GM23338 (cell line): ENCODE data around the gene NAA80. TPM values are rescaled to one million over a fixed set of nuclear protein-coding genes. Genes with fewer than 3 reads are reported as not detected.

Experiments
- ATAC-seq: fragments of 200-7000 bp; cut with Tn5 transposase; 3 replicates; pipeline ENCODE4 v1.9.1; 2020
- DNase-seq: peaks from one replicate; pipeline ENCODE4 v3.0.0-alpha.2; 2015; ENCODE audit warnings: low spot score
- H2AFZ ChIP-seq: fragments of 200-600 bp; sonication (generic); 2 replicates; pipeline ENCODE4 v1.8.0; 2016; ENCODE audit warnings: antibody characterized with exemption, mild to moderate bottlenecking, moderate library complexity
- H3F3A ChIP-seq: fragments of 200-600 bp; sonication (generic); replicated peaks from 2 replicates; pipeline ENCODE4 v1.8.0; 2017; ENCODE audit warnings: antibody characterized with exemption, mixed run types, low read depth
- H3K27ac ChIP-seq: fragments of 200-600 bp; sonication (generic); 2 replicates; pipeline ENCODE4 v1.6.1; 2016; ENCODE audit warnings: low read depth
- H3K27me3 ChIP-seq: fragments of 200-600 bp; sonication (generic); 2 replicates; pipeline ENCODE4 v1.8.0; 2016; ENCODE audit warnings: mild to moderate bottlenecking, mixed run types, moderate library complexity; ENCODE audit not compliant: insufficient read depth
- H3K36me3 ChIP-seq: fragments of 200-600 bp; sonication (generic); 2 replicates; pipeline ENCODE4 v1.8.0; 2016; ENCODE audit warnings: mild to moderate bottlenecking; ENCODE audit not compliant: insufficient read depth
- H3K4me1 ChIP-seq: fragments of 200-600 bp; sonication (generic); 2 replicates; pipeline ENCODE4 v1.8.0; 2016; ENCODE audit warnings: mild to moderate bottlenecking, moderate library complexity; ENCODE audit not compliant: insufficient read depth
- H3K4me2 ChIP-seq: fragments of 200-600 bp; sonication (generic); 2 replicates; pipeline ENCODE4 v1.7.1; 2017; ENCODE audit warnings: mixed run types
- H3K4me3 ChIP-seq: fragments of 200-600 bp; sonication (generic); 2 replicates; pipeline ENCODE4 v1.6.1; 2016; ENCODE audit warnings: mixed run types
- H3K79me2 ChIP-seq: fragments of 200-600 bp; sonication (generic); replicated peaks from 2 replicates; pipeline ENCODE4 v1.8.0; 2017; ENCODE audit warnings: mild to moderate bottlenecking; ENCODE audit not compliant: insufficient read depth
- H3K9me2 ChIP-seq: fragments of 200-600 bp; sonication (generic); 2 replicates; pipeline ENCODE4 v1.8.0; 2017; ENCODE audit not compliant: insufficient read depth
- H4K20me1 ChIP-seq: fragments of 200-600 bp; sonication (generic); replicated peaks from 2 replicates; pipeline ENCODE4 v1.8.0; 2017; ENCODE audit warnings: mild to moderate bottlenecking; ENCODE audit not compliant: insufficient read depth
- H3K27ac Mint-ChIP-seq: 2 replicates; pipeline ENCODE4 v1.8.0; 2020; ENCODE audit warnings: inconsistent platforms, mild to moderate bottlenecking, moderate library complexity, mixed read lengths
- H3K27me3 Mint-ChIP-seq: 3 replicates; pipeline ENCODE4 v1.8.0; 2022; ENCODE audit warnings: low read depth, mild to moderate bottlenecking, moderate library complexity, mixed read lengths, inconsistent platforms; ENCODE audit not compliant: insufficient read depth, poor library complexity
- H3K36me3 Mint-ChIP-seq: 3 replicates; pipeline ENCODE4 v1.8.0; 2021; ENCODE audit warnings: low read depth, mild to moderate bottlenecking, inconsistent platforms, moderate library complexity, mixed read lengths
- H3K4me1 Mint-ChIP-seq: 3 replicates; pipeline ENCODE4 v1.8.0; 2020; ENCODE audit warnings: mild to moderate bottlenecking, inconsistent platforms, mixed read lengths
- H3K4me3 Mint-ChIP-seq: 3 replicates; pipeline ENCODE4 v1.8.0; 2021; ENCODE audit warnings: moderate library complexity, mild to moderate bottlenecking, inconsistent platforms, mixed read lengths
- H3K9me3 Mint-ChIP-seq: 3 replicates; pipeline ENCODE4 v1.8.0; 2020; ENCODE audit warnings: moderate library complexity, mild to moderate bottlenecking, inconsistent platforms, mixed read lengths
- CREB1 ChIP-seq: fragments of 250-450 bp; sonication (Bioruptor Pico); IDR thresholded peaks from 2 replicates; pipeline ENCODE4 v1.5.0; 2020; ENCODE audit warnings: low read depth, mild to moderate bottlenecking, moderate library complexity
- CTCF ChIP-seq, 2 experiments: fragments of 200-600 bp in 1 of 2; sonication (generic) in 1 of 2; conservative IDR thresholded peaks; 2 replicates each; pipeline versions ENCODE4 v1.5.1 to v1.6.1; 2016 to 2017; ENCODE audit warnings: antibody characterized with exemption in 2 of 2, low read depth in 2 of 2, mild to moderate bottlenecking in 2 of 2, moderate library complexity in 1 of 2
- EZH2 ChIP-seq: fragments of 200-600 bp; sonication (generic); IDR thresholded peaks from one replicate; pipeline ENCODE4 v1.8.0; 2017; ENCODE audit warnings: antibody characterized with exemption, mild to moderate bottlenecking, low read depth; ENCODE audit not compliant: unreplicated experiment
- EZH2phosphoT487 ChIP-seq: fragments of 200-600 bp; sonication (generic); IDR thresholded peaks from one replicate; pipeline ENCODE4 v1.8.1; 2018; ENCODE audit warnings: antibody characterized with exemption; ENCODE audit not compliant: unreplicated experiment
- JUNB ChIP-seq: IDR thresholded peaks from one replicate; pipeline ENCODE4 v1.6.1; 2016; ENCODE audit warnings: antibody characterized with exemption; ENCODE audit not compliant: unreplicated experiment
- NANOG ChIP-seq: IDR thresholded peaks from 2 replicates; pipeline ENCODE4 v1.6.1; 2016; ENCODE audit warnings: antibody characterized with exemption, borderline replicate concordance
- POLR2AphosphoS5 ChIP-seq: IDR thresholded peaks from 2 replicates; pipeline ENCODE4 v1.6.1; 2016; ENCODE audit warnings: antibody characterized with exemption, low read depth
- STAT1 ChIP-seq: IDR thresholded peaks from one replicate; pipeline ENCODE4 v1.6.1; 2016; ENCODE audit warnings: antibody characterized with exemption; ENCODE audit not compliant: unreplicated experiment
- ZNF114 ChIP-seq: fragments of 250-450 bp; sonication (Bioruptor Pico); IDR thresholded peaks from 2 replicates; pipeline ENCODE4 v1.5.0; 2020; ENCODE audit warnings: mild to moderate bottlenecking, moderate library complexity
- ZNF331 ChIP-seq: fragments of 250-450 bp; sonication (Bioruptor Pico); IDR thresholded peaks from 2 replicates; pipeline ENCODE4 v1.5.0; 2020; ENCODE audit warnings: low read depth, mild to moderate bottlenecking, moderate library complexity
- polyA plus RNA-seq: library from polyadenylated mRNA; unstranded; fragments of >200 nt; fragmentation: Nextera tagmentation; extraction: Ambion mirVana; gene quantifications from 2 replicates; pipeline ENCODE4 v1.2.1, GENCODE V29; 2016
- total RNA-seq: library from RNA; depleted of rRNA; stranded (reverse); fragments of >200 nt; shearing (Covaris generic); gene quantifications from 2 replicates; pipeline ENCODE4 v1.2.3, GENCODE V29; 2014
- TF ChIP-seq, protein P1 (sequence below): fragments of 250-450 bp; sonication (Bioruptor Pico); IDR thresholded peaks from 2 replicates; pipeline ENCODE4 v1.5.0; 2020; ENCODE audit warnings: mild to moderate bottlenecking, moderate library complexity
- TF ChIP-seq, protein P2 (sequence below): IDR thresholded peaks from 2 replicates; pipeline ENCODE4 v1.6.1; 2016; ENCODE audit warnings: antibody characterized with exemption
- TF ChIP-seq, protein P3 (sequence below): IDR thresholded peaks from one replicate; pipeline ENCODE4 v1.6.1; 2018; ENCODE audit warnings: antibody characterized with exemption; ENCODE audit not compliant: unreplicated experiment

NAA80 gene
- total and polyA plus RNA-seq, 2 experiments from 2014 or later = 12.1 to 16.7 TPM

GRCh38 chr3:50258029-50258680 is 41.0 kb downstream of the NAA80 start:
- no peak overlapping the region for H3K4me3 ChIP-seq
- ATAC-seq (no peak), DNase-seq (no peak)
- H2AFZ ChIP-seq = no peak overlapping the region
- no peaks in the 10 kb centered on the region for H3K9me2 ChIP-seq
- H3K4me1 ChIP-seq = peaks cover 16% of the 10 kb centered on the region
- H3F3A ChIP-seq = peaks cover 30% of the 10 kb centered on the region
- no peak overlapping the region for H3K27ac Mint-ChIP-seq
- H3K27me3 ChIP-seq = no peaks in the 10 kb centered on the region
- H3K4me1 Mint-ChIP-seq = peaks cover 32% of the 10 kb centered on the region
- H3K79me2 ChIP-seq = no peaks in the 10 kb centered on the region
- peaks cover 14% of the 10 kb centered on the region for H3K36me3 ChIP-seq
- H3K36me3 Mint-ChIP-seq = peaks cover 45% of the 10 kb centered on the region
- no peaks in the 10 kb centered on the region; the same call in 2 of the 3 replicates for H3K9me3 Mint-ChIP-seq
- H4K20me1 ChIP-seq = no peaks in the 10 kb centered on the region; the same call in 1 of the 2 replicates
- no peak overlapping the region for H3K4me2 ChIP-seq
- TF ChIP-seq CREB1 (no peak), ZNF331 (CRISPR knock-in tag) (no peak), NANOG (no peak), STAT1 (no peak), CTCF (conservative IDR thresholded peaks at IDR 0.05; ENCODE audit: low read depth in 2 of 2) (no peak), JUNB (no peak), POLR2AphosphoS5 (no peak), EZH2phosphoT487 (no peak), EZH2 (no peak), ZNF114 (CRISPR knock-in tag) (no peak)
- TF ChIP-seq, protein P1, sequence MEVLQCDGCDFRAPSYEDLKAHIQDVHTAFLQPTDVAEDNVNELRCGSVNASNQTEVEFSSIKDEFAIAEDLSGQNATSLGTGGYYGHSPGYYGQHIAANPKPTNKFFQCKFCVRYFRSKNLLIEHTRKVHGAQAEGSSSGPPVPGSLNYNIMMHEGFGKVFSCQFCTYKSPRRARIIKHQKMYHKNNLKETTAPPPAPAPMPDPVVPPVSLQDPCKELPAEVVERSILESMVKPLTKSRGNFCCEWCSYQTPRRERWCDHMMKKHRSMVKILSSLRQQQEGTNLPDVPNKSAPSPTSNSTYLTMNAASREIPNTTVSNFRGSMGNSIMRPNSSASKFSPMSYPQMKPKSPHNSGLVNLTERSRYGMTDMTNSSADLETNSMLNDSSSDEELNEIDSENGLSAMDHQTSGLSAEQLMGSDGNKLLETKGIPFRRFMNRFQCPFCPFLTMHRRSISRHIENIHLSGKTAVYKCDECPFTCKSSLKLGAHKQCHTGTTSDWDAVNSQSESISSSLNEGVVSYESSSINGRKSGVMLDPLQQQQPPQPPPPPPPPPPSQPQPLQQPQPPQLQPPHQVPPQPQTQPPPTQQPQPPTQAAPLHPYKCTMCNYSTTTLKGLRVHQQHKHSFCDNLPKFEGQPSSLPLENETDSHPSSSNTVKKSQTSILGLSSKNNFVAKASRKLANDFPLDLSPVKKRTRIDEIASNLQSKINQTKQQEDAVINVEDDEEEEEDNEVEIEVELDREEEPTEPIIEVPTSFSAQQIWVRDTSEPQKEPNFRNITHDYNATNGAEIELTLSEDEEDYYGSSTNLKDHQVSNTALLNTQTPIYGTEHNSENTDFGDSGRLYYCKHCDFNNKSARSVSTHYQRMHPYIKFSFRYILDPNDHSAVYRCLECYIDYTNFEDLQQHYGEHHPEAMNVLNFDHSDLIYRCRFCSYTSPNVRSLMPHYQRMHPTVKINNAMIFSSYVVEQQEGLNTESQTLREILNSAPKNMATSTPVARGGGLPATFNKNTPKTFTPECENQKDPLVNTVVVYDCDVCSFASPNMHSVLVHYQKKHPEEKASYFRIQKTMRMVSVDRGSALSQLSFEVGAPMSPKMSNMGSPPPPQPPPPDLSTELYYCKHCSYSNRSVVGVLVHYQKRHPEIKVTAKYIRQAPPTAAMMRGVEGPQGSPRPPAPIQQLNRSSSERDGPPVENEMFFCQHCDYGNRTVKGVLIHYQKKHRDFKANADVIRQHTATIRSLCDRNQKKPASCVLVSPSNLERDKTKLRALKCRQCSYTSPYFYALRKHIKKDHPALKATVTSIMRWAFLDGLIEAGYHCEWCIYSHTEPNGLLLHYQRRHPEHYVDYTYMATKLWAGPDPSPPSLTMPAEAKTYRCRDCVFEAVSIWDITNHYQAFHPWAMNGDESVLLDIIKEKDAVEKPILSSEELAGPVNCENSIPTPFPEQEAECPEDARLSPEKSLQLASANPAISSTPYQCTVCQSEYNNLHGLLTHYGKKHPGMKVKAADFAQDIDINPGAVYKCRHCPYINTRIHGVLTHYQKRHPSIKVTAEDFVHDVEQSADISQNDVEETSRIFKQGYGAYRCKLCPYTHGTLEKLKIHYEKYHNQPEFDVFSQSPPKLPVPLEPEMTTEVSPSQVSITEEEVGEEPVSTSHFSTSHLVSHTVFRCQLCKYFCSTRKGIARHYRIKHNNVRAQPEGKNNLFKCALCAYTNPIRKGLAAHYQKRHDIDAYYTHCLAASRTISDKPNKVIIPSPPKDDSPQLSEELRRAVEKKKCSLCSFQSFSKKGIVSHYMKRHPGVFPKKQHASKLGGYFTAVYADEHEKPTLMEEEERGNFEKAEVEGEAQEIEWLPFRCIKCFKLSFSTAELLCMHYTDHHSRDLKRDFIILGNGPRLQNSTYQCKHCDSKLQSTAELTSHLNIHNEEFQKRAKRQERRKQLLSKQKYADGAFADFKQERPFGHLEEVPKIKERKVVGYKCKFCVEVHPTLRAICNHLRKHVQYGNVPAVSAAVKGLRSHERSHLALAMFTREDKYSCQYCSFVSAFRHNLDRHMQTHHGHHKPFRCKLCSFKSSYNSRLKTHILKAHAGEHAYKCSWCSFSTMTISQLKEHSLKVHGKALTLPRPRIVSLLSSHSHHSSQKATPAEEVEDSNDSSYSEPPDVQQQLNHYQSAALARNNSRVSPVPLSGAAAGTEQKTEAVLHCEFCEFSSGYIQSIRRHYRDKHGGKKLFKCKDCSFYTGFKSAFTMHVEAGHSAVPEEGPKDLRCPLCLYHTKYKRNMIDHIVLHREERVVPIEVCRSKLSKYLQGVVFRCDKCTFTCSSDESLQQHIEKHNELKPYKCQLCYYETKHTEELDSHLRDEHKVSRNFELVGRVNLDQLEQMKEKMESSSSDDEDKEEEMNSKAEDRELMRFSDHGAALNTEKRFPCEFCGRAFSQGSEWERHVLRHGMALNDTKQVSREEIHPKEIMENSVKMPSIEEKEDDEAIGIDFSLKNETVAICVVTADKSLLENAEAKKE (CRISPR knock-in tag) = no peak
- TF ChIP-seq, protein P2, sequence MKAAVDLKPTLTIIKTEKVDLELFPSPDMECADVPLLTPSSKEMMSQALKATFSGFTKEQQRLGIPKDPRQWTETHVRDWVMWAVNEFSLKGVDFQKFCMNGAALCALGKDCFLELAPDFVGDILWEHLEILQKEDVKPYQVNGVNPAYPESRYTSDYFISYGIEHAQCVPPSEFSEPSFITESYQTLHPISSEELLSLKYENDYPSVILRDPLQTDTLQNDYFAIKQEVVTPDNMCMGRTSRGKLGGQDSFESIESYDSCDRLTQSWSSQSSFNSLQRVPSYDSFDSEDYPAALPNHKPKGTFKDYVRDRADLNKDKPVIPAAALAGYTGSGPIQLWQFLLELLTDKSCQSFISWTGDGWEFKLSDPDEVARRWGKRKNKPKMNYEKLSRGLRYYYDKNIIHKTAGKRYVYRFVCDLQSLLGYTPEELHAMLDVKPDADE = no peak
- TF ChIP-seq, protein P3, sequence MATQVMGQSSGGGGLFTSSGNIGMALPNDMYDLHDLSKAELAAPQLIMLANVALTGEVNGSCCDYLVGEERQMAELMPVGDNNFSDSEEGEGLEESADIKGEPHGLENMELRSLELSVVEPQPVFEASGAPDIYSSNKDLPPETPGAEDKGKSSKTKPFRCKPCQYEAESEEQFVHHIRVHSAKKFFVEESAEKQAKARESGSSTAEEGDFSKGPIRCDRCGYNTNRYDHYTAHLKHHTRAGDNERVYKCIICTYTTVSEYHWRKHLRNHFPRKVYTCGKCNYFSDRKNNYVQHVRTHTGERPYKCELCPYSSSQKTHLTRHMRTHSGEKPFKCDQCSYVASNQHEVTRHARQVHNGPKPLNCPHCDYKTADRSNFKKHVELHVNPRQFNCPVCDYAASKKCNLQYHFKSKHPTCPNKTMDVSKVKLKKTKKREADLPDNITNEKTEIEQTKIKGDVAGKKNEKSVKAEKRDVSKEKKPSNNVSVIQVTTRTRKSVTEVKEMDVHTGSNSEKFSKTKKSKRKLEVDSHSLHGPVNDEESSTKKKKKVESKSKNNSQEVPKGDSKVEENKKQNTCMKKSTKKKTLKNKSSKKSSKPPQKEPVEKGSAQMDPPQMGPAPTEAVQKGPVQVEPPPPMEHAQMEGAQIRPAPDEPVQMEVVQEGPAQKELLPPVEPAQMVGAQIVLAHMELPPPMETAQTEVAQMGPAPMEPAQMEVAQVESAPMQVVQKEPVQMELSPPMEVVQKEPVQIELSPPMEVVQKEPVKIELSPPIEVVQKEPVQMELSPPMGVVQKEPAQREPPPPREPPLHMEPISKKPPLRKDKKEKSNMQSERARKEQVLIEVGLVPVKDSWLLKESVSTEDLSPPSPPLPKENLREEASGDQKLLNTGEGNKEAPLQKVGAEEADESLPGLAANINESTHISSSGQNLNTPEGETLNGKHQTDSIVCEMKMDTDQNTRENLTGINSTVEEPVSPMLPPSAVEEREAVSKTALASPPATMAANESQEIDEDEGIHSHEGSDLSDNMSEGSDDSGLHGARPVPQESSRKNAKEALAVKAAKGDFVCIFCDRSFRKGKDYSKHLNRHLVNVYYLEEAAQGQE = no peak
- H3K27ac ChIP-seq = 0 out of 2 replicates have a peak overlapping the region, but pooled peaks have one; percentile 66
- H3K27me3 Mint-ChIP-seq = peaks cover 22% of the 10 kb centered on the region
- H3K4me3 Mint-ChIP-seq = no peak overlapping the region
